ENCODE results near the gene PABPN1L. TPM values are rescaled to one million over a fixed set of nuclear protein-coding genes. Genes with fewer than 3 reads are reported as not detected.
A peak's percentile ranks its signal among the peaks of the same experiment; 100 is the strongest.

Gene PABPN1L
- total and polyA plus RNA-seq, 9 of the 15 experiments (the other 6 are each of a cell fraction or from before 2014, with no cell fraction given): 0.11 to 0.32 TPM; not detected in 7

DNA sequence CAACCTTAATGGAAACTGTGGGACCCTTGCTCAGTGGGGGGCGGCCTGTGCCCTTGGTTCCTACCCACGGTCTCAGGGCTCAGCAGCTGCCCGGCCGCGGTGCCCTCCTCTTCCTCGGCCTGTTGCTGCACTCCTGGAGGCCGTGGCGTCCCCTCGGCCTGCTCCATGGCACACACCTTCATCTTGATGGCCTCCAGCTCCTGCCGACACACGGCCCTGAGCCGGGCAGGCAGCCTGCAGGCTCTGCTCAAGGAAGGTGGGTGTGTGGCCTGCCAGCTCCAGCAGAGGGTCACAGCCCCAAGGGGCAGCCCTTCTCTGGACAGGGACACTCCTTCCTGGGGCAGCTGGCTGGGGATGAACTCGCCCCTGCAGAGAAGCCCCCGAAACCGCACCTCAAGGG, 718 bp downstream of the PABPN1L start:
- no peak for FAIRE-seq
- Histone ChIP-seq H3K4me1 (replicated peaks in 1 of 2; ENCODE audit: control insufficient read depth in 2 of 2, insufficient read depth in 2 of 2, low read length in 2 of 2) (peaks cover 1 to 72% of the 10 kb centered on the region in 2 experiments; a peak in 4 of 5 replicates), H4K20me1 (replicated peaks; ENCODE audit: control insufficient read depth, insufficient read depth, low read length) (0 out of 2 replicates have a peak, but pooled peaks cover 4% of the 10 kb centered on the region), H3K4me2 (ENCODE audit: insufficient read depth, low read length) (no peak overlapping the region), H3K36me3 (ENCODE audit: control insufficient read depth, insufficient read depth, low read length) (peaks cover 14% of the 10 kb centered on the region; the same call in 2 of the 3 replicates), H3K9me3 (replicated peaks; ENCODE audit: control insufficient read depth, insufficient read depth, low read depth, low read length) (no peaks in the 10 kb centered on the region), H2AFZ (ENCODE audit: low read depth, low read length) (no peak overlapping the region), H3K9ac (ENCODE audit: insufficient read depth in 1 of 2, low read depth in 2 of 2, low read length in 2 of 2) (peak overlapping the region in 1 of 2 experiments; percentile 42; a peak in 1 of 4 replicates), H3K9me1 (ENCODE audit: control insufficient read depth, insufficient read depth, low read length) (no peaks in the 10 kb centered on the region), H3K79me2 (ENCODE audit: control insufficient read depth, insufficient read depth, low read length) (no peaks in the 10 kb centered on the region), H3K27ac (ENCODE audit: extremely low read depth, low read depth, low read length) (no peak overlapping the region), H3K4me3 (no peak overlapping the region), H3K27me3 (ENCODE audit: control insufficient read depth in 2 of 2, insufficient read depth in 2 of 2, low read length in 2 of 2) (no peaks in the 10 kb centered on the region)
- WGBS (ENCODE audit: insufficient coverage, low coverage, missing lambda C conversion rate): 55% methylated on average over 13 of the region's 15 CpGs
- ChIA-PET CTCF (ENCODE audit: low intra/inter-chr PET ratio) (no interaction called here), POLR2A (interaction anchor here (0.7 to 1.7 kb wide), 4 partner anchors 8 to 53 kb away, joined by 3 to 7 read pairs (median 4); partner anchors contain the start of genes GALNS and TRAPPC2L)
- no peak for ATAC-seq
- BruUV-seq (replicated peaks): no TSS peak
- intact Hi-C loops (cut with micrococcal nuclease): no loop called here
- no peak for DNase-seq (ENCODE audit: extremely low read depth in 1 of 4, low spot score in 3 of 4)
- TF ChIP-seq POLR2G (IDR thresholded peaks at IDR 0.05; ENCODE audit: low read depth, low read length) (peak; percentile 51; the same call in 1 of the 2 replicates), CCAR2 (IDR thresholded peaks at IDR 0.05; ENCODE audit: low read depth, low read length) (no peak), PHF8 (IDR thresholded peaks at IDR 0.05; ENCODE audit: borderline replicate concordance, low read length) (no peak), CREM (IDR thresholded peaks at IDR 0.05; ENCODE audit: low read depth) (no peak)
- TF ChIP-seq, protein P1, sequence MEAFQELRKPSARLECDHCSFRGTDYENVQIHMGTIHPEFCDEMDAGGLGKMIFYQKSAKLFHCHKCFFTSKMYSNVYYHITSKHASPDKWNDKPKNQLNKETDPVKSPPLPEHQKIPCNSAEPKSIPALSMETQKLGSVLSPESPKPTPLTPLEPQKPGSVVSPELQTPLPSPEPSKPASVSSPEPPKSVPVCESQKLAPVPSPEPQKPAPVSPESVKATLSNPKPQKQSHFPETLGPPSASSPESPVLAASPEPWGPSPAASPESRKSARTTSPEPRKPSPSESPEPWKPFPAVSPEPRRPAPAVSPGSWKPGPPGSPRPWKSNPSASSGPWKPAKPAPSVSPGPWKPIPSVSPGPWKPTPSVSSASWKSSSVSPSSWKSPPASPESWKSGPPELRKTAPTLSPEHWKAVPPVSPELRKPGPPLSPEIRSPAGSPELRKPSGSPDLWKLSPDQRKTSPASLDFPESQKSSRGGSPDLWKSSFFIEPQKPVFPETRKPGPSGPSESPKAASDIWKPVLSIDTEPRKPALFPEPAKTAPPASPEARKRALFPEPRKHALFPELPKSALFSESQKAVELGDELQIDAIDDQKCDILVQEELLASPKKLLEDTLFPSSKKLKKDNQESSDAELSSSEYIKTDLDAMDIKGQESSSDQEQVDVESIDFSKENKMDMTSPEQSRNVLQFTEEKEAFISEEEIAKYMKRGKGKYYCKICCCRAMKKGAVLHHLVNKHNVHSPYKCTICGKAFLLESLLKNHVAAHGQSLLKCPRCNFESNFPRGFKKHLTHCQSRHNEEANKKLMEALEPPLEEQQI (IDR thresholded peaks at IDR 0.05): no peak
- TF ChIP-seq, protein P2, sequence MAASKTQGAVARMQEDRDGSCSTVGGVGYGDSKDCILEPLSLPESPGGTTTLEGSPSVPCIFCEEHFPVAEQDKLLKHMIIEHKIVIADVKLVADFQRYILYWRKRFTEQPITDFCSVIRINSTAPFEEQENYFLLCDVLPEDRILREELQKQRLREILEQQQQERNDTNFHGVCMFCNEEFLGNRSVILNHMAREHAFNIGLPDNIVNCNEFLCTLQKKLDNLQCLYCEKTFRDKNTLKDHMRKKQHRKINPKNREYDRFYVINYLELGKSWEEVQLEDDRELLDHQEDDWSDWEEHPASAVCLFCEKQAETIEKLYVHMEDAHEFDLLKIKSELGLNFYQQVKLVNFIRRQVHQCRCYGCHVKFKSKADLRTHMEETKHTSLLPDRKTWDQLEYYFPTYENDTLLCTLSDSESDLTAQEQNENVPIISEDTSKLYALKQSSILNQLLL (CRISPR knock-in tag; IDR thresholded peaks at IDR 0.05; ENCODE audit: borderline replicate concordance): no peak
- in situ Hi-C loops (cut with MboI): no loop called here

All from K562 (cell line).